Measurements from ENCODE around the gene ARL17B. TPM values are rescaled to one million over a fixed set of nuclear protein-coding genes. Genes with fewer than 3 reads are reported as not detected.
A peak's percentile ranks its signal among the peaks of the same experiment; 100 is the strongest.
"Not testable (repeated sequence)": the region's sequence is repeated elsewhere in the genome, so short reads cannot be mapped to it uniquely, and the experiment has no call there.

Gene ARL17B
- total RNA-seq, 4 donors from 2014 or later = 5.6 to 43.6 (median 15.2) TPM

- Histone ChIP-seq H3K36me3 (no peaks in the 10 kb centered on the region), H3K27me3 (no peaks in the 10 kb centered on the region), H3K9me3 (no peaks in the 10 kb centered on the region), H3K4me1 (no peaks in the 10 kb centered on the region), H3K27ac (no peak overlapping the region), H3K4me3 (no peak overlapping the region)
- no peak for TF ChIP-seq CTCF (IDR thresholded peaks at IDR 0.05)
- no peak for TF ChIP-seq POLR2A (IDR thresholded peaks at IDR 0.05)
- intact Hi-C loops (cut with DNase I; ENCODE audit: low total_unique reads) = no loop called here
- no peak for DNase-seq
Observed at GRCh38 chr17:46273541-46274236, 87.9 kb downstream of the ARL17B start.

- no peak for DNase-seq
- no peaks in the 10 kb centered on the region for H3K9me3 ChIP-seq
- no peak for TF ChIP-seq POLR2A (IDR thresholded peaks at IDR 0.05)
- no peak for TF ChIP-seq CTCF (IDR thresholded peaks at IDR 0.05)
- no peak overlapping the region for H3K27ac ChIP-seq
- H3K4me1 ChIP-seq = no peaks in the 10 kb centered on the region
- H3K4me3 ChIP-seq = no peak overlapping the region
- intact Hi-C loops (cut with DNase I; ENCODE audit: low total_unique reads) = no loop called here
- no peaks in the 10 kb centered on the region for H3K36me3 ChIP-seq
- no peaks in the 10 kb centered on the region for H3K27me3 ChIP-seq
Observed at GRCh38 chr17:46270032-46270431, 91.5 kb downstream of the ARL17B start.

DNA sequence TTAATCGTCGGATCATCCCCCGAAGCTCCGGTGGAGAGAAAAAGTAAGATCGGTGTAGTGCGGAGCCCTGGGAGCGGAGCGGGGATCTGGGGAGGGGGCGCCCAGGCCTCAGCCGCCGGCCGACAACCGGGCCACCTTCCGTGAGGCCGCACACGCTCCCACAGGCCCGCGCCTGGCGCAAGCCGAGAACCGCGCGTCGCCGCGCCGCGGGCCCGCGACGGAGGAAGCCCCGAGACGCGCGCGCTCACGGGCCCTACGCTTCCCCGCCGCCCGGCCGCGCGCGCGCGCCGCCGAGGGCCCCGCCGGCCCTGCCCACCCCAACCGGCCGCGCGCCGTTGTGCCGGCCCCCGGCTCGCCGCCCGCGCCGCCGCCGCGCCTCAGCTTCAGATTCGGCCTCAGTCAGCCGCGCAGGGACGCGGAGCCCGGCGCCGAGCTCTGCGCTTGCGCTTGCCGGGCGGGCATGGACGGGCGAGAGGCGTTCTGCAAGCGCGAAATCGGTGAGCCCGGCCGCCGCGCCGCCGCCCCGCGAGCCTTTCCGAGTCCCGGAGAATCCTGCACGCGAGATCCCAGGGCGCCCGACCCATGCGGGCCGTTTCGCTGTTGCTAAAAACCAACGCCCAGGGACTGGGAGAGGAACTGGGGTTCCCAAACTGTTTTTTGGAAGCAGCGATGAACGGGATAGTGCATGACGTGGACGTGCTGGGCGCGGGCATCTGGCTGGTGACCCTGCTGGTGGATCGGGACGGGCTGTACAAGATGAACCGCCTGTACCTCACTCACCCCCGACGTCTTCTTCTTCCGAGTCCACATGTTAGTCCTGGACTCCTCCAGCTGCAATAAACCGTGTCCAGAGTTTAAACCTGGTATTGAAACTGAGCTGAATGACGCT is 94.7 kb downstream of the ARL17B start:
- peak; percentile 72 to 80 for DNase-seq
- peak overlapping the region; percentile 92 to 98 for H3K27ac ChIP-seq
- TF ChIP-seq POLR2A (IDR thresholded peaks at IDR 0.05) (peak in 1 of 2 donors; percentile 52), CTCF (IDR thresholded peaks at IDR 0.05) (peak in 1 of 4 experiments; percentile 4)
- H3K4me1 ChIP-seq = no peaks in the 10 kb centered on the region
- no peaks in the 10 kb centered on the region for H3K9me3 ChIP-seq
- H3K4me3 ChIP-seq = peak overlapping the region; percentile 61 to 82
- intact Hi-C loops (cut with DNase I; ENCODE audit: low total_unique reads) = no loop called here
- H3K36me3 ChIP-seq = no peaks in the 10 kb centered on the region
- H3K27me3 ChIP-seq = no peaks in the 10 kb centered on the region

GRCh38 chr17:46266063-46266655 is 95.4 kb downstream of the ARL17B start:
- Histone ChIP-seq H3K27ac (peak overlapping the region; percentile 91 to 98), H3K4me3 (peak overlapping the region; percentile 39 to 48)
- H3K27me3 ChIP-seq; H3K36me3 ChIP-seq; H3K9me3 ChIP-seq; H3K4me1 ChIP-seq; intact Hi-C loops (cut with DNase I; ENCODE audit: low total_unique reads): not testable (repeated sequence)
- peak in 1 of 2 donors; percentile 30 for DNase-seq

DNA sequence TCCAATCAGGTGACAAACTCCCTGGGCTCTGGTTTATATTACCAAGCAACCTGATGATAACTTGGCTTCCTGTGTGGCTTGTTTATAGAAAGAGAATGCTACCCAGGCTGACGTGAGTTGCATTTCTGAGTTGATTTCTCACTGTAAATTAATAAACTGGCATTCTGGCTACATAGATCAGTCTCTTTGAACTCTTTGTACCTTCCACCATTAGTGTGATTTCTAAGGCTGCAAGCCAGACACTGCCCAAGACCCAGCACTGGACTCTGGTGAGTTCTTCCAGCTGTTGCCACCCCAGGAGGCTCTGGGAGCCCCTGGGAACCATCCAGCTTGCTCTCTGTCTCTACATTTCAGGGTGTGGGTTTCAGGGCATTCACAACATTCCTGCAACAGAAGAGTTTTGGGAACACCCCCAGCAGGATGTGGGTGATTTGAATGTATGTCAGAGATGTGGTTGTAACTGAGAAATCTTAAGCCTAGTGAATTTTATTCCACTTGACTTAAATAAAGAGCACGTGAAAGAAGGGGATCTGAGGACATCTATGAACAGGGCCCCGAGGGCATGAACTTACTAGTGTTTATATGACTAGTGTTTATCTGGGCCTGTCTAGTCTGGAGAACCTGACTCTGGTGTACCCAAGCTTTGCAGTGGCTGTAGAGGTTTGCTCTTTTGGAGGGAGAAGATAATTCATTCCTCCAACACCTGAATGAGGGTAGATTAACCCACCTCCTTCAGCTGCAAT is 96.9 kb downstream of the ARL17B start:
- DNase-seq = no peak
- H3K27me3 ChIP-seq = no peaks in the 10 kb centered on the region
- TF ChIP-seq POLR2A (IDR thresholded peaks at IDR 0.05) (no peak), CTCF (IDR thresholded peaks at IDR 0.05) (no peak)
- no peaks in the 10 kb centered on the region for H3K36me3 ChIP-seq
- no peaks in the 10 kb centered on the region for H3K9me3 ChIP-seq
- H3K4me1 ChIP-seq = no peaks in the 10 kb centered on the region
- no peak overlapping the region for H3K4me3 ChIP-seq
- intact Hi-C loops (cut with DNase I; ENCODE audit: low total_unique reads) = no loop called here
- H3K27ac ChIP-seq = no peak overlapping the region
